A673 (cell line): Measurements from ENCODE around the gene LGR4. TPM values are rescaled to one million over a fixed set of nuclear protein-coding genes. Genes with fewer than 3 reads are reported as not detected.

Experiments used
- BruUV-seq: library from RNA; stranded (reverse); fragments of 400-500 nt; replicated peaks from 2 replicates; lab custom pipeline; 2021; lab: Mats Ljungman, UMichigan
- CTCF ChIA-PET: fragments of 300-600 bp; sonication (Branson Sonifier 250); formaldehyde crosslinking; loops from one replicate; lab custom pipeline; 2022; ENCODE audit warnings: antibody characterized with exemption; lab: Charles Lee
- POLR2A ChIA-PET: fragments of 300-600 bp; sonication (Branson Sonifier 250); formaldehyde crosslinking; loops from one replicate; lab custom pipeline; 2022; ENCODE audit warnings: antibody characterized with exemption; ENCODE audit not compliant: low non-redundant PET; lab: Charles Lee
- DNase-seq: peaks from one replicate; pipeline ENCODE4 v3.0.0-alpha.2; 2015; ENCODE audit warnings: low spot score
- H3K27ac ChIP-seq: fragments of 200-600 bp; sonication (generic); 2 replicates; pipeline ENCODE4 v1.5.1; 2016; ENCODE audit warnings: mixed run types, low read depth, mild to moderate bottlenecking, mixed read lengths, antibody characterized with exemption, low read length; ENCODE audit not compliant: poor library complexity, severe bottlenecking
- H3K27me3 ChIP-seq: fragments of 200-600 bp; sonication (generic); replicated peaks from 2 replicates; pipeline ENCODE4 v1.6.1; 2017; ENCODE audit warnings: mixed run types, low read depth, mild to moderate bottlenecking, mixed read lengths, antibody characterized with exemption, low read length; ENCODE audit not compliant: insufficient read depth, poor library complexity
- H3K36me3 ChIP-seq: fragments of 200-600 bp; sonication (generic); 2 replicates; pipeline ENCODE4 v1.6.1; 2016; ENCODE audit warnings: mixed run types, mild to moderate bottlenecking, mixed read lengths, antibody characterized with exemption, low read length; ENCODE audit not compliant: insufficient read depth, poor library complexity, severe bottlenecking
- H3K4me1 ChIP-seq: fragments of 200-600 bp; sonication (generic); 2 replicates; pipeline ENCODE4 v1.6.1; 2017; ENCODE audit warnings: mixed run types, mild to moderate bottlenecking, mixed read lengths, antibody characterized with exemption, low read length; ENCODE audit not compliant: insufficient read depth, poor library complexity, severe bottlenecking
- H3K4me3 ChIP-seq: fragments of 200-600 bp; sonication (generic); 2 replicates; pipeline ENCODE4 v1.5.1; 2016; ENCODE audit warnings: low read depth, mixed run types, mild to moderate bottlenecking, mixed read lengths, low read length; ENCODE audit not compliant: poor library complexity, severe bottlenecking
- H3K9me3 ChIP-seq: fragments of 200-600 bp; sonication (generic); 2 replicates; pipeline ENCODE4 v1.6.1; 2016; ENCODE audit warnings: mixed run types, low read depth, mild to moderate bottlenecking, mixed read lengths, antibody characterized with exemption, low read length; ENCODE audit not compliant: poor library complexity, severe bottlenecking
- CTCF ChIP-seq: fragments of 300-800, 200-600 bp; sonication (generic); conservative IDR thresholded peaks from 2 replicates; pipeline ENCODE4 v1.5.1; 2017; ENCODE audit warnings: low read depth, mild to moderate bottlenecking, antibody characterized with exemption, low read length, moderate library complexity, mixed read lengths
- EZH2 ChIP-seq: fragments of 200-600 bp; sonication (generic); IDR thresholded peaks from 2 replicates; pipeline ENCODE4 v1.6.1; 2017; ENCODE audit warnings: borderline replicate concordance, low read depth, mild to moderate bottlenecking, mixed read lengths, antibody characterized with exemption, low read length; ENCODE audit not compliant: poor library complexity, severe bottlenecking
- intact Hi-C: fragments of 100-400 bp; cut with micrococcal nuclease; formaldehyde crosslinking; loops from one replicate; pipeline ENCODE4 v1.10.0; 2022; ENCODE audit not compliant: unreplicated experiment
- total RNA-seq: library from RNA; stranded (reverse); gene quantifications from 2 replicates; pipeline ENCODE4 v1.2.3, GENCODE V29; 2021

LGR4 gene
- total RNA-seq, 1 experiment from 2014 or later: 24.7 TPM

- no TSS peak for BruUV-seq
- Histone ChIP-seq H3K9me3 (no peaks in the 10 kb centered on the region), H3K4me1 (no peaks in the 10 kb centered on the region), H3K36me3 (no peaks in the 10 kb centered on the region), H3K4me3 (no peak overlapping the region), H3K27ac (no peak overlapping the region), H3K27me3 (no peaks in the 10 kb centered on the region)
- TF ChIP-seq EZH2: no peak
- TF ChIP-seq CTCF: no peak
- ChIA-PET CTCF (no interaction called here), POLR2A (no interaction called here)
- intact Hi-C loops: no loop called here
- no peak for DNase-seq
Measured at GRCh38 chr11:27408246-27408800, 64.3 kb downstream of the LGR4 start.

GRCh38 chr11:27406498-27407354, 65.9 kb downstream of the LGR4 start:
- Histone ChIP-seq H3K9me3 (no peaks in the 10 kb centered on the region), H3K27ac (no peak overlapping the region), H3K4me1 (no peaks in the 10 kb centered on the region), H3K36me3 (no peaks in the 10 kb centered on the region), H3K4me3 (no peak overlapping the region), H3K27me3 (no peaks in the 10 kb centered on the region)
- BruUV-seq: no TSS peak
- ChIA-PET POLR2A (interaction anchor here (0.6 kb wide), 1 partner anchor 323 kb away, joined by 5 read pairs; no protein-coding TSS in a partner anchor), CTCF (no interaction called here)
- intact Hi-C loops: no loop called here
- no peak for TF ChIP-seq CTCF
- TF ChIP-seq EZH2: no peak
- DNase-seq: no peak

- no TSS peak for BruUV-seq
- H3K27ac ChIP-seq: no peak overlapping the region
- TF ChIP-seq CTCF (no peak), EZH2 (no peak)
- no peaks in the 10 kb centered on the region for H3K36me3 ChIP-seq
- ChIA-PET CTCF (no interaction called here), POLR2A (no interaction called here)
- no peak overlapping the region for H3K4me3 ChIP-seq
- H3K27me3 ChIP-seq: no peaks in the 10 kb centered on the region
- no peaks in the 10 kb centered on the region for H3K9me3 ChIP-seq
- intact Hi-C loops: no loop called here
- DNase-seq: no peak
- H3K4me1 ChIP-seq: no peaks in the 10 kb centered on the region
Measured at GRCh38 chr11:27405134-27405533, 67.5 kb downstream of the LGR4 start.
